DMS53 (cell line): Measurements from ENCODE around the gene CSF2.
"Not testable (repeated sequence)": the region's sequence is repeated elsewhere in the genome, so short reads cannot be mapped to it uniquely, and the experiment has no call there.

Experiments
- DNase-seq: peaks from one replicate; lab custom pipeline; 2025; lab: John Stamatoyannopoulos, UW

CSF2 gene

DNA sequence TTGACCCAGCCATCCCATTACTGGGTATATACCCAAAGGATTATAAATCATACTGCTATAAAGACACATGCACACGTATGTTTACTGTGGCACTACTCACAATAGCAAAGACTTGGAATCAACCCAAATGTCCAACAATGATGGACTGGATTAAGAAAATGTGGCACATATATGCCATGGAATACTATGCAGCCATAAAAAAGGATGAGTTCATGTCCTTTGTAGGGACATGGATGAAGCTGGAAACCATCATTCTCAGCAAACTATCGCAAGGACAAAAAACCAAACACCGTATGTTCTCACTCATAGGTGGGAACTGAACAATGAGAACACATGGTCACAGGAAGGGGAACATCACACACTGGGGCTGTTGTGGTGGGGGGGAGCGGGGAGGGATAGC lies 35.4 kb downstream of the CSF2 start:
- not testable (repeated sequence) for DNase-seq

DNA sequence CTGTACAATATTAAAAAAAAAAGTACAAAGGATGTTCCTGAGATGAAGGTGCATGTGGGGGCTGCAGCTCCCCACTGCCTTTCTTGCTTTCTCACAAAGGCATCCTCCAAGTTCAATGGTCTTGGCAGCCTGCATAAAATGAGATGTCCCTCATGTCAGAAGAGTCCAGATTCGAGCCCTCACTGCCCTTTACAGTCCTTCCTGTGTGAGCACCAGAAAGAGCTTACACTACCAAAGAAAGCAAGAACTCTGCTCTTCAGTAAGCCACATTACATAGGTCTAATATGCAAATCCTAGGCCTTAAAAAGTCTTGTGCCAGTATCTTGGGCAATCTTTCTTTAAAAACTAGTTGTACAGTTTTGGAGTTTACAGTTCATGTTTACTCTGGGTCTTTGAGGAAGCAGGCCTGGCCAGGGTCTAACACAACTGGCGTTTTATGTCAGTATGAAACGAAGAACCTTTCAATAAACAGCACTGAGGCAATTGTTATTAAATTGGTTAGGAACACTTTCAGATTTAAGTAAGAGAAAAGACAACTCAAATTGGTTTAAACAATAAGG lies 36.0 kb downstream of the CSF2 start:
- DNase-seq, result no peak

DNA sequence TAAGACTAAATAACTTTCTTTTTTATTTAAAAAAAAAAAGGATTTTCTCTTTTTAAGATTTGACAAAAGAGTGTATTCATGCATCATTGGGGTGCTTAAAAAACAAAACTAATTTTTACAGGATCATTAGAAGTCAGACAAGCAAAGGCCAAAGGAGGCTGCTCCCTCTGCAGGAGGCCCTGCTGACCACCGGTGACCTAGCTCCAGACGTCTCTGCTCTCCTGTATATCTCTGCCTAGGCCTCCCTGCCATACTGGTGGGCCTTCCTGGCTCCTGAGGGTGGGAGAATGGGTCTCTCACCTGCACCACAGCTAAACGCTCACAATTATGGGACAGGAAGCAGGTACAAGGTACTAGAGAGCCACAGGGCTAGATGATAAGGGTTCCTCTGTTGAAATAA lies 36.6 kb downstream of the CSF2 start:
- DNase-seq, result no peak

DNA sequence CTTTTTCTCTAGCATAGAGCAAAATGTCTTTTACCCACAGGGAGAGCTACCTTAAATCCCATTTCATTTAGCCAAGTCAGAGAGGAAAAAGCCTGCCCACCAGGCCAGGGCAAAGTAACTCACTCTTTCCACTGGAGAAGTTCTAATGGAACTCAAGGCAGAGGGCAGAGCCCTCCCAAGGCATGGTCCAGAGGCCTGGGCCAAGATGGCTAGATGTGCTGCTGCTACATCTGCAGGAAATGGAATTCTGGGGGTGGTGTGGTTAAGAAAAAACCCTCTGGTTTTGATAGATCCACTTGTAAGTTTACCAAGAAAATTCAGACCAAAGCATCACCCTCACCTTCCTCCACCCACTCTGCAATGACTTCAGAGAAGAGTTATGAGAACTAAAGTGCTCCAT lies 37.3 kb downstream of the CSF2 start:
- no peak for DNase-seq

DNA sequence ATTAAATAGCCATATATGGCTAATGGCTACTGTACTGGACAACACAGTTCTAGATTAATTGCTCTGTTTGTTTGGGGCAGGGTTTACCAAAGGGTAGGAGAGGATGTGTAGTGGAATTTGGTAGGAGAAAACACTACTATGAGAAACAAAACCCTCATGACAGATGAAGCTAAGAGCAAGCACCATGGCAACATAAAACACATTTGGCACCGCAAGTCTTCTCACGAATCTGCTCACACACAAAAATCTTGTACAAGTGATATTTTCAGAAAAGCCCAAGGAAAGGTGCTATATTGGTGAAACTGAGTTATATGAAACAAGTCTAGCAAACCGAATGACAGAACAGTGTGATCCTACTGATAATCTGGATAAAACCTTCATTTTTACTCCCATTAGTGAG lies 38.5 kb downstream of the CSF2 start:
- DNase-seq, result no peak

DNA sequence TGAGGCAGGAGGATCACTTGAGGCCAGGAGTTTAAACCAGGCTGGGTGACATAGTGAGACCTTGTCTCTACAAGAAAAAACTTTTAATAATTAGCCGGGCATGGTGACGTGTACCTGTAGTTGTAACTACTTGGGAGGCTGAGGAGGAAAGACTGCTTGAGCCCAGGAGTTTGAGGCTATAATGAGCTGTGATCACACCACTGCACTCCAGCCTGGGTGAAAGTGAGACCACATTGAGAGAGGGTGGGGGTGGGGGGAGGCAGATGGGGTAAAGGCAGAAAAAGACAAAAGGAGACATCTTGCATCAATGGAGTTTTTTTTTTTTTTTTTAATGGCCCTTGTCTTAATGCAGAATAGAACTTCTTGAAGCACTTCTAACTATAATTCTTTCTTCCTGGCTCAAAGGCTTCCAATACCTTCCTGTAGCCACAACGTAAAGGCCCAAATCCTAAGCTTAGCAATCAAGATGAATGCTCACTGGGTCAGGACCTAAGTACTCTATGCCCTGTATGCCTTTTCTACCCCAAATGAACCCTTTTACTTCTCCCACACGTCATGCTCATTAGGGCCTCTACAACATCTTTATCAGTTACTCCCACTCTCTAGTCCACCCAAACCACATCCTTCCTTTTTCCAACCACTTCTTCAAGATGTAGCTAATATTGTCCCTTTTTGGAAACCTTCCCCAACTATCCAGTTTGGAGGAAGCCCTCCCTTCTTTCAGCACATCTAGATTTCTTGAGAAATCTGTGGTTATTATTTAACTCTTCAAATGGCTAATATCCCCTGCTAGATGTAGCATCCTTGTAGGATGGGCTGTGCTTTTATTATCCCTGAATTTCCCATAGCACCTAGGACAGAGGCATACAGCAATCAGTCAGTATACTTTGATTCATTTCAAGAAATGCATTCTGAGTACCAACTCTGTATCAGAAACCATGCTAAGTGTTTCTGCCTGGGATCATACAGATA lies 40.8 kb downstream of the CSF2 start:
- DNase-seq, result no peak

DNA sequence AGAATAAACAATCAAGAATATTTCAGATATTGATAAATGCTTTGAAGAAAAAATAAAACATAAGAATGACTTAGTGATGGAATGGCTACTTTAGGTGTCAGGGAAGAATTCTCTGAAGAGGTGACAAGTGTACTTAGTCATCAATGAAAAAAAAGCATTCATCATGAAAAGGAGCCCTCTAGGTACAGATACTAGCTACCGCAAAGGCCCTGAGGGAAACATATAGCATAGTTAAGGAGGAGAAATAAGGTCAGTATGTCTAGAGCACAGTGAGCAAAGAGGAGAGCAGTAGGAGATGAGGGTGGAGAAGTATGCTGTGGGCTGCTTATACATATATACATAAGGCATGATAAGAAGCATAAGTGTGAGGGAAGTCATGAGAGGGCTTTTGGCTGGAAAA lies 41.8 kb downstream of the CSF2 start:
- no peak for DNase-seq

DNA sequence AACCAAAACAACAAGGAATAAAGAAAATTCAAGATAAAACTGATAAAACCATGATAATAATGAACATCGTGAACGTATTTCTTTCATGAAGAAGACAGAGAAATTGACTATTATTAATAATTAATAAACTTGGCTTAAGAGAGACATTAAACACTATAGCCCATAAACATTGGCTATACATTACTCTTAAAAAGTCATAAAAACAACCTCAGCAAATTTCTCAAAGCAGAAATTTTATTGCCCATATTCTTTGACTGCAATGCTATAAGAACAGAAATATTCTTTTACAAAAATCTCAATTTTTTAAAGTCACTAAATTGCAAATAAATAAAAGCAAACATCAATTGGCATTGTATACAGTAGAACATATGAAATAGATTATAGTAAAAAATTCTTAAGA lies 42.5 kb downstream of the CSF2 start:
- DNase-seq, result no peak

DNA sequence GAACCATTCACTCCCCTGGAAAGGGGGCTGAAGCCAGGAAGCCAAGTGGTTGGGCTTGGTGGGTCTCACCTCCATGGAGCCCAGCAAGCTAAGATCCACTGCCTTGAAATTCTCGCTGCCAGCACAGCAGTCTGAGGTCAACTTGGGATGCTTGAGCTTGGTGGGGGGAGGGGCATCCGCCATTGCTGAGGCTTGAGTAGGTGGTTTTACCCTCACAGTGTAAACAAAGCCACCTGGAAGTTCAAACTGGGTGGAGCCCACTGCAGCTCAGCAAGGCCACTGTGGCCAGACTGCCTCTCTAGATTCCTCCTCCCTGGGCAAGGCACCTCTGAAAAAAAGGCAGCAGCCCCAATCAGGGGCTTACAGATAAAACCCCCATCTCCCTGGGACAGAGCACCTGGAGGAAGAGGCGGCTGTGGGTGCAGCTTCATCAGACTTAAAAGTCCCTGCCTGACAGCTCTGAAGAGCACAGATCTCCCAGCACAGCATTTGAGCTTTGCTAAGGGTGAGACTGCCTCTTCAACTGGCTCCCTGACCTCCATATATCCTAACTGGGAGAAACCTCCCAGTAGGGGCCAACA lies 43.4 kb downstream of the CSF2 start:
- DNase-seq, result peak; percentile 73

DNA sequence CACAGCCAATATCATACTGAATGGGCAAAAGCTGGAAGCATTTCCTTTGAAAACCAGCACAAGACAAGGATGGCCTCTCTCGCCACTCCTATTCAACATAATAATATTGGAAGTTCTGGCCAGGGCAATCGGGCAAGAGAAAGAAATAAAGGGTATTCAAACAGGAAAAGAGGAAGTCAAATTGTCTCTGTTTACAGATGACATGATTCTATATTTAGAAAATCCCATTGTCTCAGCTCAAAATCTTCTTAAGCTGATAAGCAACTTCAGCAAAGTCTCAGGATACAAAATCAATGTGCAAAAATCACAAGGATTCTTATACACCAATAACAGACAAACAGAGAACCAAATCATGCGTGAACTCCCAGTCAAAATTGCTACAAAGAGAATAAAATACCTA lies 47.1 kb downstream of the CSF2 start:
- not testable (repeated sequence) for DNase-seq

DNA sequence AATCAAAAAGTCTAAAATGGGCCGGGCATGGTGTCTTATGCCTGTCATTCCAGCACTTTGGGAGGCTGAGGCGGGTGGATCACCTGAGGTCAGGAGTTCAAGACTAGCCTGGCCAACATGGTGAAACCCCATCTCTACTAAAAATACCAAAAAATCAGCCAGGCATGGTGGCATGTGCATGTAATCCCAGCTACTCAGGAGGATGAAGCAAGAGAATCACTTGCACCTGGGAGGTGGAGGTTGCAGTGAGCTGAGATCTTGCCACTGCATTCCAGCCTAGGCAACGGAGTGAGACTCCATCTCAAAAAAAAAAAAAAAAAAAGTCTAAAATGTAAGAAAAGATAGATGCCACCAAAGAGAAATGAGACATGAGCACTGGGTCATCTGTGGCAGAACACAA lies 49.4 kb downstream of the CSF2 start:
- DNase-seq, result not testable (repeated sequence)

DNA sequence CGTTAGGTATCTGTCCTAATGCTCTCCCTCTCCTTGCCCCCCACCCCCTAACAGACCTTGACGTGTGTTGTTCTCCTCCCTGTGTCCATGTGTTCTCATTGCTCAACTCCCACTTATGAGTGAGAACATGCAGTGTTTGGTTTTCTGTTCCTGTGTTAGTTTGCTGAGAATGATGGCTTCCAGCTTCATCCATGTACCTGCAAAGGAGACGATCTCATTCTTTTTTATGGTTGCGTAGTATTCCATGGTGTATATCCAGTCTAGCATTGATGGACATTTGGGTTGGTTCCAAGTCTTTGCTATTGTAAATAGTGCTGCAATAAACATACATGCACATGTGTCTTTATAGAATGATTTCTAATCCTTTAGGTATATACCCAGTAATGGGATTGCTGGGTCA lies 50.0 kb downstream of the CSF2 start:
- DNase-seq, result not testable (repeated sequence)
